HG02763 (cell line): ENCODE measurements around the gene TIMM22.

Source experiments
- ATAC-seq: cut with Tn5 transposase; IDR thresholded peaks from one replicate; pipeline ENCODE4 v1.9.1; 2021; ENCODE audit warnings: mild to moderate bottlenecking, moderate library complexity; ENCODE audit not compliant: unreplicated experiment

The TIMM22 gene

DNA sequence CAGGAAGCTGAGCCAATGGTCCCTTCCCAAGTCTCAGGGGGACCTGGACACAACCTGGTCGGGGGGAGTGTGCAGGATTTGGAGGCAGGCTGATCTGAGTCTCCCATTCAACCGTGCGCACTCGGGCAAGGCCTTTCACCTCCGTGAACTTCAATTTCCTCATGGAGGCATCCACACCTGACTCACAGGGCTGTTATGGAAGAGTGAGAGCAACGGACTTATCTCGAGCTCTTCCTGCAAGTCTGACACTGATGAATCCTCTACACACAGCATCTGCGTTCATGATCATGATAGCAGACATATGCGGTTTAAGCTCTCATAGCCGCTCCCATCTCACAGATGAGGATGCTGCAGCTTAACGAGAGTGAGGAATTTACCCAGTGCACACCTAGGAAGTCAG, 21.6 kb downstream of the TIMM22 start:
- ATAC-seq, result no peak

GRCh38 chr17:1019451-1019850, 22.5 kb downstream of the TIMM22 start:
- no peak for ATAC-seq

DNA sequence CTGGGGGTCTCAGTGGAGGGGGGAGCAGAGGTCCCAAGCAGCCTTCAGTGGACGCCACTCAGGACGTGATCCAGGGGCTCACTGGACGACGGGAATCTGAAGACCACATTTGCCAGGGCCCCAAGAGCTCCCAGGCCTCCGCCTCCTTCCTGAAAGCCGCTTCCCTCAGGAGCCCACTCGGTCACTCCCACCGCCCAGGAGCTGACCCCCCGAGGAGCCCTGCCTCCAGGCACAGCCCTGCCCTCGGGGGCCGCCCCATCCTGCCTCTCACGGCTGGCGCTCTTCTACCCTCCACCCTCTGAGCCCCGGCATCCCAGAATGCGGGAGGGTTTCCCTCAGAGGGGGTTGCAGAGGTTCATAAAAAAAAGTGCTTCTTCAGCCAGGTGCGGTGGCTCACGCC, 24.2 kb downstream of the TIMM22 start:
- no peak for ATAC-seq

GRCh38 chr17:1022278-1023024, 25.5 kb downstream of the TIMM22 start:
- ATAC-seq, result no peak

GRCh38 chr17:1024076-1024475, 27.1 kb downstream of the TIMM22 start:
- no peak for ATAC-seq

DNA sequence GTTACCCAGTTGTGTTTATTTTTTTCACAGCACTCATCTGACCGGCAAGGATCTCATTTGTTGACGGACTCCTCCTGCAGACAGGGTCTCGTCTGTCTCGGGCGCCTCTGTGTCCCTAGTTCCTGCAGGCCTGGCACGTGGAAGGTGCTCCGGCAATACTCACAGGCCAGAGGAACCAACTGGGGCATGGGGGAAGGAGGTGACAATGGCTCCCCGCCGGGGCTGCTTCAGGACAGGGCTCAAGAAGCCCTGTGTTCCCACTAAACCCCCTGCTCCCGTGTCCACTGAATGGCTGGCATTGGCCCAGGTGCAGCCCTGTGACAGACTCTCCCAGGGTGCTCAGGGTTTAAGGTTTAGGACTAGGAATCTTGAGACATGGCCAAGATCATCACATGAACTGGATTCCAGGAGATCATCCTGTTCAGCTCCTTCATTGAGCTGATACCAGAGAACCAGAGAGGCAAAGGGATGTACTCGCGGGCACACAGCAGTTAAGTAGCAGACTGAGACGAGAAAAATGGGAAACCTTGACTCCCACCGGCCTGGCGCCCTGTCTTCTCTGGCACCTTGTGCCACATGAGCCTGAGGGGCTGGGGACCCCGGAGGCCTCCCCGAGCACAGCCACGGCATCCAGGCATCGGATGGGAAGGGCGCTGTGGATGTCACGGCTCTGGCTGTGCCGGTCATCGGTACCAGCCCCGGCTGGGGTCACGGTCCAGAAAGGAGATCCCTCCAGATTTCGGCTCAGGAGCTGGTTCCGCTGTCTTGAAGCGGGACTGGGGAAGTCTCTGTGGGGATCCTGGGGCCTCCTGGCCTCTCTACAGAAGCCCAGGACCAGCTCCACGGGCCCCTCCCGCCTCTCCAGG, 29.0 kb downstream of the TIMM22 start:
- no peak for ATAC-seq

- ATAC-seq, result no peak
Observed at GRCh38 chr17:1026599-1026975, 29.7 kb downstream of the TIMM22 start.

DNA sequence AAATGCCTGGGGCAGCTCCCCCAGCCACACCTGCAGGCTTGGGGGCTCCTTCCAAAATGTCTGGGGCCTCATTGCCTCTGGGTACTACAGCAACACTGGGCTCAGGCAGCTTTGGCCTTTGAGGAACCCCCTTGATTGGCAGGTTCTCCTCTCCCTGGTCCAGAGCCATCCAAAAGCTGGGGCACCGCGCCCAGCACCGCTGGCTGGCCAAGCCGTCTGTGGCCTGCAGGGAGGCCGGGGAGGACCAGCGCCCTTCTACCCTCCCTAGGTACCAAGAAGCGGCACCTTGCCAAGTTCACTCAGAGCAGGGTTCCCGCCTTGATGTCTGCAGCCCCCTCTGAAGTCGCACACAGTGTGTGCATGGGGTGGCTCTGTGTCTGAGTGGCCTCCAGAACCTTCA, 30.1 kb downstream of the TIMM22 start:
- no peak for ATAC-seq

DNA sequence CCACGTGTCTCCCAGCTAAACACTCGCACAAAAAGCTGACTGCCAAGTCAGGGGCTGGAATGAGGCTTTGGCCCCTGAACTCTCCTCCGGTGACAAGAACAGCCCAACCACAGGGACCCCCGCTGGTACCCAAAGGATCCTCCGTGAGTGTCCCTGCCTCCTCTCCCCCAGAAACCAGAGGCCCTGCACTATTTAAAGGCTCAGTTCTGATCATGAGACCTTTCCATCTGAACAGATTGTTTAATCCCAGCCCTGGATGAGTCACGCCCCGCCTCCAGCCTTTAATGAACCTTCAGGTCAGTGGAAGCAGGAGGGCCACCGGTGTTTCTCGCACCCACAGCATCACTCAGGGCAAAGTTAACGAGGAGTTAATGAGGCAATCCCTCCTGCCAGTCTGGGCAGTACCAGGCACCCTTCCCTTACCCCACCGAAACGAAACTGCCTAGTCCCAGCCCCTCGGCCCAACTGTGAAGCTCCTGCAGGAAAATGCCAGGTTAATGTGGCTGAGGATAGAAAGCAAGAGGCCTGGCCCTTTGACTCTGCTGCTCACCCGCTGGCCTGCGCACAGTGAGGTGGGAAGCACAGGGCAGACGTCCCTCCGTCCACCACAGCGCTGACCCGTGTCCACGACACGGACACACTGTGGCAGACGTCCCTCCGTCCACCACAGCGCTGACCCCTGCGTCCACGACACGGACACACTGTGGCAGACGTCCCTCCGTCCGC, 32.4 kb downstream of the TIMM22 start:
- ATAC-seq, result no peak

DNA sequence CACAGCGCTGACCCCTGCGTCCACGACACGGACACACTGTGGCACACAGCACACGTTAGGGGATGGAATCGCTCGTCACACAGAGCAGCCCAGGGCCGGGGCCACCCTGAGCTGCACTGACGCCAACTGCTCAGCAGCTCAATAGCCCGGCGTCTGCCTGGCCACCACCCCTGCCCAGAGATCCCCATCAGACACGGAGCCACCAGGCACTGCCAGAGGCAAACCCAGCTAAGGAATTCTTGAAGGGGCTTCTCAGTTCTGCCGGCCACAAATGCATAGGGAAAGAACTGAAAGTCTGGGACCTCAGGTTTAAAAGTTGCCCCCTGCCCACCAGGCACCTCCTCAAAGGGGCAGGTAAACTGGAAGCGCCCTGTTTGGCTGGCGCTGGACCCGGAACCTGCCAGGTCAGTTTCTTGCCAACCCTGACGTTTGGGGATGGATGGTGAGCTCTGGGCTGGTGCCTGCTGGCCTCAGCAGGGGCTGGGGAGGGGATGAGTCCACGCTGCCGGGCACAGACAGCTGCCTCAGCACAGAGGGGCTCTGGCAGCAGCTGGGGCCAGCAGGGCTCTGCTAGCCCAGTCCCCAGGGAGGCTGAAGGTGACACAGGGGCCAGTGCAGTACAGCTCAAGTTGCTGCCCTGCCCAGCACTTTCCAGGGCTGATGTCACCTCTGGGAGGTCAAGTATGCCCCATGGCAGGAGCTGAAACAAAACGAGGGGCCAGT, 33.2 kb downstream of the TIMM22 start:
- no peak for ATAC-seq

DNA sequence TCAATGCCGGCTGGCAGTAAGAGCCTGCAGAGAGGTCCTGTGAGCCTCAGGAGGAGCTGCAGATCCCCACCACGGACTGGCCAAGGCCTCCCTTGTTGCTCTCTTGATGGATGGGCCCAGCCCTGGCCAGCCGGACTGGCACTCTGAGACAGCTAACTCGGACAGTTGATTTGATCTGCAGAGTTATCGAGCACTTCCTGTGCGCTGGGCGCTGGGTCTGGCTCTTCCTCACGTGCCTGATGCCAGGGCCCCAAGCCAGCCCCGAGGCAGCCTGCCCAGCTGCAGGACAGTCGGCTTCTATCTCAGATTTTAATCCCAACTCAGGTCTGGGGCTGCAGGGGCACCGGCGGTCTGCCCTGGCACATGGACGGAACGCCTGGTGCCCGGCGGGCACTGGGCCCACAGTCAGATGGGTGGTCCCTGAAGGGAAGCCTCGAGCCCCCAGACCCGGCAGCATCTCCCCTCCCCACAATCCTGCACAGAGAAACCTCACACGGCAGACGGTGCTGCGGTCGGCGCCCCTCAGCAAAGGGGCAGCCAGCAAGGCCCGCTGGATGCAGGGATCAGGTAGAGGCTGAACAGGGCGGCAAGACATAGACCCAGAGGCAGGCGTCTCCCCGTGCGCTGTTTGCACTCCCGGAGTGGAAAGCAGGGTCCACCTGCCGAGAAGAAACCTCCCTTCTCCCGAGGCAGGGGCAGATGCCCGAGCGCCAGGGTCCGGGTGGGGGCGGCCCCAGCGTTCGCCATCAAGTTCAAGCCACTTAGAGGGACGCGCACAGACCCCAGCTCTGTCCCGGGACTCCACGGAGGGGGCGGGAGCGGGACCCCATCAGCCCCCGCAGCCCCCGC, 34.0 kb downstream of the TIMM22 start:
- no peak for ATAC-seq

- no peak for ATAC-seq
Observed at GRCh38 chr17:1031711-1032110, 34.8 kb downstream of the TIMM22 start.

- ATAC-seq, result no peak
Observed at GRCh38 chr17:1032391-1032790, 35.5 kb downstream of the TIMM22 start.

- ATAC-seq, result no peak
Observed at GRCh38 chr17:1033503-1033902, 36.6 kb downstream of the TIMM22 start.

DNA sequence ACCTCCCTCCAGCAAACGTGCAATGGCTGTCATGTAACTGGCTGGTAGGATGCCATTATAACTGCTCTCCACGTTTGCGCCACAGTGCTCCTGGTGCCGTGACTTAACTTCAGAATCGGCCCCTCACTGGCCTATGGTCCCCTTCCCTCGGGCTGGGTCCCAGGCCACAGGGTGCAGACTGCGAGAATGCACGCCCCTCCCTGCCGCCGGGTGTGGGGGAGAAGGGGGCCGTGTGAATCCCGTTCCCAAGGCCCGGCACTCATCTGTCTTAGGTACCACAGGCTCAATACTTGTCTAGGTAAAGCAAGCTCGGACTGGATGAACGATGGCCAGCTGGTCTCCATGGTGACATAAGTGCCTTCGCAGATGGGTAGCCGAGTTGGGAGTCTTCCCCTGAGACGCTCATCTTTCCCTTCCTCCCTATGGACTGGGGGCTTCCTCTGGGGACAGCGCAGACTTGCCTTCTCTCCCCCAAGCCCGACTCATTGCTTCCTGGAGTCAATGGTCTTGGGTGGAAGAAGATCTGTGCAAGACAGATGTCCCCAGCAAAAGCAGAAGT, 37.8 kb downstream of the TIMM22 start:
- no peak for ATAC-seq

- ATAC-seq, result no peak
Observed at GRCh38 chr17:1035546-1036170, 38.7 kb downstream of the TIMM22 start.

DNA sequence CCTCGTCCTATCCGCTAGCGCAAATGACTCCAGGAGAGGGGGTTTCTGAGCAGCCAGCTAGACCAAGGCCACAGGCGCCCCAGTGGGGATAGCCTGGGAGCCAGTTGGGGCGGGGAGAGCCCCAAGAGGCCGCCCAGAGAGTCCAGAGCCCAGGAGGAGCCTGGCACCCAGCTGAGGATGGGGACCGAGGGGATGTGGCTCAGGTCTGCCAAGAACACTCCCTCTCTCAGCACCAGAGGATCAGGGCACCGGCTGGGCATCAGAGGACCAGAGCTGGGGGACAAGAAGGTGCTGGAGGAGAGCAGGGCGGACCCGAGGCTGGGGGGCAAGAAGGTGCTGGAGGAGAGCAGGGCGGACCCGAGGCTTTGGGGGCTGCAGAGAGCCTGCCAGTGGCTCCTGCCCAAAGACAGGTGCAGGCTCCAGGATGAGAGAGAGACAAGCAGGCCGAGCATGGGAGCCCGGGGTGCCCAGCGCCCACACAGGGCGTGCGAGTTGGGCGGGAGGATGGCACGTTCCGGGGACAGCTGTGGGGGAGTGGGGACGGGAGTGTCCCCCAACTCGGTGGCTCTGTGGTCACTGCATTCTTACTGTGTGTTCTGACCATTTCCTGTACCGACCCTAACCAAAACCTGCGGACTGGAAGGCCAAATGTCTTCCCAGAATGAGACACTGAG, 39.4 kb downstream of the TIMM22 start:
- no peak for ATAC-seq

- ATAC-seq, result no peak
Observed at GRCh38 chr17:1036845-1037237, 39.9 kb downstream of the TIMM22 start.
